Testis (tissue), 2 donors: ENCODE data around the gene WFDC5.

Experiments
- CTCF ChIP-seq, 3 experiments: fragments of 450-650 bp in 2 of 3; fragments of 200-600 bp in 1 of 3; sonication (generic) in 1 of 3; IDR thresholded peaks; one replicate each; pipeline ENCODE4 v1.5.1; 2016 to 2019; ENCODE audit warnings: antibody characterized with exemption in 3 of 3, mild to moderate bottlenecking in 2 of 3, moderate library complexity in 1 of 3
- POLR2A ChIP-seq: fragments of 450-650 bp; IDR thresholded peaks from one replicate; pipeline ENCODE4 v1.6.1; 2017; ENCODE audit warnings: antibody characterized with exemption, mild to moderate bottlenecking, moderate library complexity

- TF ChIP-seq POLR2A (no peak), CTCF (IDR thresholded peaks at IDR 0.05) (no peak)
Measured at GRCh38 chr20:45105317-45105716, 9.7 kb downstream of the WFDC5 start.
